Effector memory CD8-positive, alpha-beta T cell (primary cell): ENCODE measurements around the gene FECH.
"Not testable (repeated sequence)": the region's sequence is repeated elsewhere in the genome, so short reads cannot be mapped to it uniquely, and the experiment has no call there.

ENCODE experiments used
- ATAC-seq: fragments of 150-1000 bp; cut with Tn5 transposase; replicated peaks from 2 replicates; pipeline ENCODE4 v1.10.0; 2021; ENCODE audit warnings: mild to moderate bottlenecking, moderate library complexity
- DNase-seq, 3 experiments: peaks; one replicate each; pipeline ENCODE4 v3.0.0; 2021
- H3K27ac Mint-ChIP-seq, 2 donors: one replicate each; pipeline ENCODE4 v1.8.0; 2022; ENCODE audit warnings: mild to moderate bottlenecking in 2 of 2, mixed read lengths in 2 of 2, moderate library complexity in 2 of 2
- H3K27me3 Mint-ChIP-seq, 2 donors: one replicate each; pipeline ENCODE4 v1.8.0; 2022; ENCODE audit warnings: mixed read lengths in 2 of 2
- H3K36me3 Mint-ChIP-seq: one replicate; pipeline ENCODE4 v1.8.0; 2022; ENCODE audit warnings: mild to moderate bottlenecking, moderate library complexity, mixed read lengths; ENCODE audit not compliant: insufficient read depth
- H3K4me1 Mint-ChIP-seq, 2 donors: one replicate each; pipeline ENCODE4 v1.8.0; 2022; ENCODE audit warnings: low read depth in 2 of 2, mixed read lengths in 2 of 2
- H3K4me3 Mint-ChIP-seq, 2 donors: one replicate each; pipeline ENCODE4 v1.8.0; 2022; ENCODE audit warnings: mild to moderate bottlenecking in 2 of 2, mixed read lengths in 2 of 2, moderate library complexity in 2 of 2
- H3K9me3 Mint-ChIP-seq, 2 donors: one replicate each; pipeline ENCODE4 v1.8.0; 2022; ENCODE audit warnings: mixed read lengths in 2 of 2

FECH gene

GRCh38 chr18:57595347-57595746, 8.8 kb upstream of the FECH start:
- H3K9me3 Mint-ChIP-seq = no peaks in the 10 kb centered on the region
- peaks cover 14% of the 10 kb centered on the region for H3K36me3 Mint-ChIP-seq
- H3K27ac Mint-ChIP-seq = no peak overlapping the region
- H3K27me3 Mint-ChIP-seq = no peaks in the 10 kb centered on the region
- H3K4me1 Mint-ChIP-seq = no peaks in the 10 kb centered on the region
- H3K4me3 Mint-ChIP-seq = no peak overlapping the region
- DNase-seq (no peak), ATAC-seq (no peak)

DNA sequence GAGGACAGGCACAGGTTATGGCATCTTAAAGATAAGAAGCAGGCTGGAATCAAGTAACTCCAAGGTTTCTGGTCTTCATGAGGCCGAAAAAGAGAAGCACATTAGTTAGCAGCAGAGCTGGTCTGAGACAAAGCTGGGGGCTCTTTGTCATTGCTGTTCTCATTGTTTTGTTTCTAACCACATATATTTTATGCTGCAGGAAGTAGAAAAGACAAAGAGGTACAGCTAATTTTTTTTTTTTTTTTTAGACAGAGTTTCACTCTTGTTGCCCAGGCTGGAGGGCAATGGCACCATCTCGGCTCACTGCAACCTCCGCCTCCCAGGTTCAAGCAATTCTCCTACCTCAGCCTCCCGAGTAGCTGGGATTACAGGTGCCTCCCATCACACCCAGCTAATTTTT, 6.2 kb upstream of the FECH start:
- not testable (repeated sequence) for H3K36me3 Mint-ChIP-seq, DNase-seq, H3K27me3 Mint-ChIP-seq, H3K4me3 Mint-ChIP-seq, ATAC-seq, H3K9me3 Mint-ChIP-seq, H3K4me1 Mint-ChIP-seq
- peak overlapping the region in 1 of 2 donors; percentile 66 for H3K27ac Mint-ChIP-seq

GRCh38 chr18:57589161-57589560, 2.7 kb upstream of the FECH start:
- no peak for DNase-seq
- Mint-ChIP-seq H3K4me1 (peaks cover 13 to 15% of the 10 kb centered on the region in 2 donors), H3K9me3 (no peaks in the 10 kb centered on the region), H3K4me3 (no peak overlapping the region), H3K27ac (no peak overlapping the region), H3K36me3 (no peaks in the 10 kb centered on the region), H3K27me3 (no peaks in the 10 kb centered on the region)
- no peak for ATAC-seq

- peak overlapping the region; percentile 82 to 86 for H3K27ac Mint-ChIP-seq
- no peaks in the 10 kb centered on the region for H3K27me3 Mint-ChIP-seq
- H3K4me1 Mint-ChIP-seq = peaks cover 16 to 17% of the 10 kb centered on the region in 2 donors
- DNase-seq (no peak), ATAC-seq (no peak)
- H3K4me3 Mint-ChIP-seq = peak overlapping the region; percentile 83 to 86
- no peaks in the 10 kb centered on the region for H3K9me3 Mint-ChIP-seq
- no peaks in the 10 kb centered on the region for H3K36me3 Mint-ChIP-seq
Observed at GRCh38 chr18:57587098-57587661, 678 bp upstream of the FECH start.

GRCh38 chr18:57585855-57586250, 649 bp downstream of the FECH start:
- no peaks in the 10 kb centered on the region for H3K9me3 Mint-ChIP-seq
- H3K36me3 Mint-ChIP-seq = no peaks in the 10 kb centered on the region
- ATAC-seq (no peak), DNase-seq (no peak)
- peak overlapping the region; percentile 83 to 86 for H3K4me3 Mint-ChIP-seq
- H3K27me3 Mint-ChIP-seq = no peaks in the 10 kb centered on the region
- H3K27ac Mint-ChIP-seq = peak overlapping the region; percentile 82 to 86
- H3K4me1 Mint-ChIP-seq = peaks cover 27 to 28% of the 10 kb centered on the region in 2 donors

GRCh38 chr18:57585421-57585820, 1.1 kb downstream of the FECH start:
- ATAC-seq (no peak), DNase-seq (no peak)
- no peaks in the 10 kb centered on the region for H3K36me3 Mint-ChIP-seq
- H3K27ac Mint-ChIP-seq = peak overlapping the region; percentile 82 to 86
- H3K4me3 Mint-ChIP-seq = peak overlapping the region; percentile 83 to 86
- no peaks in the 10 kb centered on the region for H3K27me3 Mint-ChIP-seq
- no peaks in the 10 kb centered on the region for H3K9me3 Mint-ChIP-seq
- H3K4me1 Mint-ChIP-seq = peaks cover 30 to 32% of the 10 kb centered on the region in 2 donors

- H3K4me3 Mint-ChIP-seq = peak overlapping the region in 1 of 2 donors; percentile 43
- DNase-seq = no peak
- H3K27me3 Mint-ChIP-seq = no peaks in the 10 kb centered on the region
Observed at GRCh38 chr18:57584444-57584843, 2.1 kb downstream of the FECH start.

GRCh38 chr18:57583297-57583835, 3.1 kb downstream of the FECH start:
- Mint-ChIP-seq H3K9me3 (no peaks in the 10 kb centered on the region), H3K4me1 (peaks cover 32 to 37% of the 10 kb centered on the region in 2 donors), H3K27ac (peak overlapping the region in 1 of 2 donors; percentile 49), H3K36me3 (peaks cover 9% of the 10 kb centered on the region), H3K27me3 (no peaks in the 10 kb centered on the region), H3K4me3 (no peak overlapping the region)
- no peak for ATAC-seq
- DNase-seq = no peak

More at GRCh38 chr18:57584444-57584843, 2.1 kb downstream of the FECH start:
- H3K4me1 Mint-ChIP-seq = peaks cover 32 to 37% of the 10 kb centered on the region in 2 donors
- no peak overlapping the region for H3K27ac Mint-ChIP-seq
- H3K9me3 Mint-ChIP-seq = no peaks in the 10 kb centered on the region
- ATAC-seq = no peak
- H3K36me3 Mint-ChIP-seq = peaks cover 5% of the 10 kb centered on the region

DNA sequence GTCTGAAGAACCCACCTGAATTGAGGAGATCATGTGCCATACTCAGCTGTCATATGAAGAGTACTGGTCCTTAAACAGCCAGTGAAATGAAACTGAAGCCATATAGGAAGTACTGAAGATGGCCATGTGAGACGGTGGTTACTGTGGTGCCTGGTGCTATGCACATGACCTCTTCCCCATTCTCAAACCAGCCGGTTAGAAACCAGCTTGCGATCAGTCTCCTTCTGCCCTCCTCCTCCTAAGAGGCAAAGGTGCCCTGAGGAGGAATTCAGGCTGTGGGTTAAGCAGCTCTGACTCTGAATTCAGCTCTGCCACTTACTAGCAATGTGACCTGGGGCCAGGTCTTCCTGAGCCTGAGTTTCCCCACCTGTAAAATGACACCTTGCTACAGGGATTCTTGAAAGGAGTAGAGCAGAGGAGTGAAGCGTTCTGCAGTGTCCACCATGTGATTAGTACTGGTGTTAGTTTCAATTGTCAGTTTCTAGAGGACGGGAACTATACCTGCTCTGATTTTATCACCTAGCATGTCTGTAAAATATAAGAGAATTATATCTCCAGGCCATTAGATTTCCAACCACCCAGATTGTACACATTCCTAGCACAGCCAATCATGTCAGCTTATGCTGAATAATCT, 5.1 kb downstream of the FECH start:
- Mint-ChIP-seq H3K27me3 (no peaks in the 10 kb centered on the region), H3K27ac (peak overlapping the region; percentile 77 to 87), H3K4me1 (peaks cover 30 to 42% of the 10 kb centered on the region in 2 donors), H3K9me3 (no peaks in the 10 kb centered on the region), H3K4me3 (peak overlapping the region in 1 of 2 donors; percentile 10), H3K36me3 (peaks cover 15% of the 10 kb centered on the region)
- DNase-seq (peak; percentile 7 to 9 (median 8)), ATAC-seq (peak; percentile 91)

GRCh38 chr18:57579934-57580333, 6.6 kb downstream of the FECH start:
- Mint-ChIP-seq H3K4me3 (no peak overlapping the region), H3K27ac (peak overlapping the region in 1 of 2 donors; percentile 77), H3K9me3 (no peaks in the 10 kb centered on the region), H3K4me1 (peaks cover 17 to 32% of the 10 kb centered on the region in 2 donors), H3K27me3 (no peaks in the 10 kb centered on the region), H3K36me3 (peaks cover 15% of the 10 kb centered on the region)
- DNase-seq (no peak), ATAC-seq (no peak)

DNA sequence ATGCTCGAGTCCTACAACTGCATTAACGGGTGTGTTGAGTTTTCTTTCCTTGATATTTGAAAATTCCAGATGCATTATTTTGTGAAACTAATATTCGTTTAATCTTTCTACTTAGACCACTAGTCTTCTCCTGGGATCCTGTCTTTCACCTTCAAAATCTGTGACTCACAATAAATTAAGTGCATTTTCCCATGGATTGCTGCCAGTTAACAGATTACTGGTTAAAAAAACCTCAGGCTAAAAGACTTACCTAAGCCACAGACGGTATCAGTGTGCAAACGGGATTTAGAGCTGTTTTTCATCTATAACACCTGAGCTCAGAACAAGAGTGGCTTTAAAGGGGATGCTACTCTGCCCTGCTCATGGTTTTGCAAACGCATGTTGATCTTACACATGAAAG, 10.2 kb downstream of the FECH start:
- Mint-ChIP-seq H3K4me1 (peaks cover 8 to 22% of the 10 kb centered on the region in 2 donors), H3K9me3 (no peaks in the 10 kb centered on the region), H3K4me3 (no peak overlapping the region), H3K36me3 (peaks cover 38% of the 10 kb centered on the region), H3K27me3 (no peaks in the 10 kb centered on the region), H3K27ac (no peak overlapping the region)
- DNase-seq (no peak), ATAC-seq (no peak)

DNA sequence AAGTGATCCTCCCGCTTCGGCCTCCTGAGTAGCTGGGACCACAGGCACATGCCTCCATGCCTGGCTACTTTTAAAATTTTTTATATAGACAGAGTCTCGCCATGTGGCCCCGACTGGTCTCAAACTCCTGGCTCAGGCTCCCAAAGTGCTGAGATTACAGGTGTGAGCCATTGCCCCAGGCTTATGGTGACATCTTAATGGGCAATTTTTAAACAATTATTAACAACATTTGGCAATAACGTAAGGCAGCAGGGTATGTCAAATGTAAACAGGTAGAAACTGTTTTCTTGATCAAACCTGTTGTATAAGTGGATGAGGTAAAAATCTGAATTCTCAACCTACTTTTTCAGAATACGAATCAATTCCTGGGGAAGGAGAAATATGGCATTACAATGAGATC, 11.0 kb downstream of the FECH start:
- ATAC-seq = no peak
- Mint-ChIP-seq H3K27ac (peak overlapping the region in 1 of 2 donors; percentile 41), H3K4me3 (no peak overlapping the region), H3K9me3 (no peaks in the 10 kb centered on the region), H3K36me3 (peaks cover 40% of the 10 kb centered on the region), H3K4me1 (peaks cover under 1 to 15% of the 10 kb centered on the region in 2 donors), H3K27me3 (no peaks in the 10 kb centered on the region)
- no peak for DNase-seq

DNA sequence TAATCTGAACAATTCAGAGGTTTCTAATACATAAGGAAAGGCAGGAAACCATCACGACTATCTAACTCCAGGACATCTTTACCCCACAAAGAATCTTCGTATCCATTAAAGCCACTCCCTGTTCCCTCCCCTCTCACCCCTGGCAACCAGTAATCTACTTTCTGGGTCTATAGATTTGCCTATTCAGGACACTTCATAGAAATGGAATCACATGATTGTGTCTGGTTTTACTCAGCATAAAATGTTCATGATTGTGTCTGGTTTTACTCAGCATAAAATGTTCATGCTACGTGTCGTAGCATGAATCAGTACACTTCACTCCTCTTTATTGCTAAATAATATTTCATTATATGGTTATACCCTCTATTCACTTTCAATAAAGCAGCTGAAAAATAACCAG, 11.6 kb downstream of the FECH start:
- peaks cover 0 to 12% of the 10 kb centered on the region in 2 donors for H3K4me1 Mint-ChIP-seq
- H3K36me3 Mint-ChIP-seq = peaks cover 35% of the 10 kb centered on the region
- no peaks in the 10 kb centered on the region for H3K27me3 Mint-ChIP-seq
- no peak overlapping the region for H3K4me3 Mint-ChIP-seq
- DNase-seq = no peak
- H3K9me3 Mint-ChIP-seq = no peaks in the 10 kb centered on the region
- H3K27ac Mint-ChIP-seq = peak overlapping the region in 1 of 2 donors; percentile 41
- no peak for ATAC-seq

DNA sequence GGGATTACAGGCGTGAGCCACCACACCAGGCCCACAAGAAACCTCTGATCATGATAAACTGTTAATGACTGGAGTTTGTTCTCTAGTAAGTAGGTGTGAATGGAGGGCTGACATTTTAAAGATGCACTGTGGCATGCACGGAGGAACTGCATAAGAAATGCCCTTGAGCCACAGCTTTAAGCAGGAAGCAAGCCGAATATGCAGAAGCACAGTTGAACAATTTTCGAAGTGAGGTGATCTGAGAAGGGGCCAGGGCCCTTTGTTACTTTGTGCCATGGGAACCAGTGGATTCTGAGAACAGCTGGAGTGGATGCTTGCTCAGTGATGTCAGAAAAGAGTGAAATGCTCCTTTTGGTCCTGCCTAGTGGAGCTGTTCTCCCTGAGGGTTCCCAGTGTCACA, 16.3 kb downstream of the FECH start:
- Mint-ChIP-seq H3K4me1 (peaks cover 0 to 3% of the 10 kb centered on the region in 2 donors), H3K4me3 (no peak overlapping the region), H3K27me3 (no peaks in the 10 kb centered on the region), H3K9me3 (no peaks in the 10 kb centered on the region), H3K27ac (no peak overlapping the region), H3K36me3 (peaks cover 36% of the 10 kb centered on the region)
- no peak for DNase-seq
- no peak for ATAC-seq
